RWPE1 (cell line): ENCODE data around the gene ELAVL3.
"Not testable (repeated sequence)": the region's sequence is repeated elsewhere in the genome, so short reads cannot be mapped to it uniquely, and the experiment has no call there.

Experiments
- CTCF ChIA-PET: fragments of 350-600 bp; sonication (Branson Sonifier 250); formaldehyde crosslinking; extraction: SDS; loops from one replicate; lab custom pipeline; 2021; lab: Yijun Ruan, JAX
- POLR2A ChIA-PET: fragments of 400-600 bp; formaldehyde crosslinking; extraction: SDS; loops from one replicate; lab custom pipeline; 2020; ENCODE audit warnings: antibody characterized with exemption; ENCODE audit not compliant: low non-redundant PET; lab: Yijun Ruan, JAX
- DNase-seq: peaks from one replicate; pipeline ENCODE4 v3.0.0; 2012; ENCODE audit warnings: low spot score
- H3K27ac ChIP-seq: fragments of 450-650 bp; 2 replicates; pipeline ENCODE4 v1.5.1; 2017
- TF ChIP-seq, protein P1 (sequence below): fragments of 450-650 bp; conservative IDR thresholded peaks from 2 replicates; pipeline ENCODE4 v1.5.1; 2017; ENCODE audit warnings: low read depth, mild to moderate bottlenecking

Gene ELAVL3

DNA sequence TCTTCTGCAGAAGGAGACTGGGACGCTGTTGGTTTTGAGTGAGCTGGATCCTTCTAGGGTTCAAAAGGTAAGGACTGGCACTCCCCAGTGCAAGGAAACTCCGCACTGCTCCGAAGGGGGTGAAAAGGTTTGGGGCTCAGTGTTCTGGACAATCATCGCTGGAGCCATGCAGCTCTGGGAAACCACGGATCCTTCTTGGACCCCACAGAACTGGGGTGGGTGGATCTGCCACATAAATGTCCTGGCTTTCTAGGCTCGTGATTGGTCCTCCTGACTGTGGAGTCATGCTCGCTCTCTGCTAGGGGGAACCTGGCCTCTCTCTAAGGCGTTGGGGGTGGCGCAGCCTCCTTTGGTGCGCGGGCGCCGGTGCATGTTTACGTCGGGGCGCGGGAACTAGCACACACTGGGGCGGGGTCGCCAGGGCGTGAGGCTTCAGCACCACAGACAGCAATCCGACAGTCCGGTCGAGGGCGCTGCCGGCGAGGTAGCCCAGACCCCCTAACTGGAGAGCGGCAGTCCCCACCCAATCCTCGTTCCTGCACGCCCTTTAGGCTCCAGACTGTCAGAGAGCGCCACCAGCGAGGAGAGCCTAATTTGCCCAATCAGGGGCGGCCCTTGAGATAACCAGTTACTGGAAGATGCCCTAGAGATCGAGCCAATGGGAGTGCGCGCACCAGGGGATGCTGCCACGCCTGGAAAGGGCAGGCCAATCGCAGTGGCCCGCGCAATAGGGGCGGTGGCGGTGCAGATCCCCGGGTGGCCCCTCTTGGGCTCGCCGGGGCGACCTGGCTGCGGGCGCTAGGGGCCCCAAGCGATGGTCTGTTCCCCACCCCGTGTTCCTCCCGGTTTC lies 913 bp upstream of the ELAVL3 start:
- DNase-seq: peak; percentile 90
- POLR2A ChIA-PET: interaction anchor here (1.1 kb wide), 1 partner anchor 99 kb away, joined by 10 read pairs; no protein-coding TSS in a partner anchor
- CTCF ChIA-PET: interaction anchor here (0.6 to 3.2 kb wide), 25 partner anchors 12 to 348 kb away, joined by 3 to 17 read pairs (median 3); partner anchors contain the start of genes CCDC159, SWSAP1, TMEM205 and TSPAN16
- TF ChIP-seq, protein P1, sequence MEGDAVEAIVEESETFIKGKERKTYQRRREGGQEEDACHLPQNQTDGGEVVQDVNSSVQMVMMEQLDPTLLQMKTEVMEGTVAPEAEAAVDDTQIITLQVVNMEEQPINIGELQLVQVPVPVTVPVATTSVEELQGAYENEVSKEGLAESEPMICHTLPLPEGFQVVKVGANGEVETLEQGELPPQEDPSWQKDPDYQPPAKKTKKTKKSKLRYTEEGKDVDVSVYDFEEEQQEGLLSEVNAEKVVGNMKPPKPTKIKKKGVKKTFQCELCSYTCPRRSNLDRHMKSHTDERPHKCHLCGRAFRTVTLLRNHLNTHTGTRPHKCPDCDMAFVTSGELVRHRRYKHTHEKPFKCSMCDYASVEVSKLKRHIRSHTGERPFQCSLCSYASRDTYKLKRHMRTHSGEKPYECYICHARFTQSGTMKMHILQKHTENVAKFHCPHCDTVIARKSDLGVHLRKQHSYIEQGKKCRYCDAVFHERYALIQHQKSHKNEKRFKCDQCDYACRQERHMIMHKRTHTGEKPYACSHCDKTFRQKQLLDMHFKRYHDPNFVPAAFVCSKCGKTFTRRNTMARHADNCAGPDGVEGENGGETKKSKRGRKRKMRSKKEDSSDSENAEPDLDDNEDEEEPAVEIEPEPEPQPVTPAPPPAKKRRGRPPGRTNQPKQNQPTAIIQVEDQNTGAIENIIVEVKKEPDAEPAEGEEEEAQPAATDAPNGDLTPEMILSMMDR: no peak
- H3K27ac ChIP-seq: no peak overlapping the region

DNA sequence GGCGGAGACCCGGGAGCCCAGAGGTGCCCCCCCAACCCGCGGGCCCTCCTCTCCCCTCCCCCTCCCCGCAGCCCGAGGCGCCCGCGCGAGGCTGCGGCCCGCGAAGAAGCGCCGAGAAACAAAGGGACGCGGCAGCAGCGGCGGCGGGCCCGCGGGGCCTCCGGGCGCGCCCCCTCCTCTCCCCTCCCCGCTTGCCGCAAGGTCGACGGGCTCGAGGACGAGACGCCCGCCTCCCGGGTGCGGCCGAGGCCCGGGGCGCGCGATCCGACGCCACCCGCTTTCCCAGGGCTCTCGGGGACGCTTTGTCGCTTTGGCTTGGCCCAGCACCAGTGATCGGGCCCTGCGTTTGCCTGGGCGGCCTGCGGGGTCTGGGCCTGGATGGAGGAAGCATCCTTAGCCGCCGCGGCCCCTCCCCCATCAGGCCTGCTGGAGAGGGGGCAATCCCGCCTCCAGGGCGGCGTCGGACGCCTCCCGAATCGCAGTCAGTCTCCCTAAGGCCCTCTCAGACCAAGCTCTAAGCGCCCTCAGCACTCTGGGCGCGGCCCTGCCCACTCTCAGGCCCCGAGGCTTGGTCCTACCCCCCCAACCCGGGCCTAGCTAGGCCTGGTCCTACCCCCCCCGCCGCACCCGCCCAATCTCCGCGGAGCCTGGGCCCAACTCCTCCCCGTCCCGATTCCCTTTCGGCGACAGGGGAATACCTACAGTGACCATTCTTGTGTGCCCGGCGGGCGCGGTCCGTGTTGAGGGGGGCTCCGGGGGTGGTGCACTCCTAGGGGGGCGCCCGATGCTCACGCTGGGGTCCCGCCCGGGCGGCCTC lies 740 bp downstream of the ELAVL3 start:
- H3K27ac ChIP-seq: no peak overlapping the region
- TF ChIP-seq, protein P1: no peak
- CTCF ChIA-PET: interaction anchor here (0.6 to 3.2 kb wide), 4 partner anchors 10 to 391 kb away, joined by 3 to 17 read pairs (median 3); no protein-coding TSS in a partner anchor
- POLR2A ChIA-PET: no interaction called here
- DNase-seq: no peak

DNA sequence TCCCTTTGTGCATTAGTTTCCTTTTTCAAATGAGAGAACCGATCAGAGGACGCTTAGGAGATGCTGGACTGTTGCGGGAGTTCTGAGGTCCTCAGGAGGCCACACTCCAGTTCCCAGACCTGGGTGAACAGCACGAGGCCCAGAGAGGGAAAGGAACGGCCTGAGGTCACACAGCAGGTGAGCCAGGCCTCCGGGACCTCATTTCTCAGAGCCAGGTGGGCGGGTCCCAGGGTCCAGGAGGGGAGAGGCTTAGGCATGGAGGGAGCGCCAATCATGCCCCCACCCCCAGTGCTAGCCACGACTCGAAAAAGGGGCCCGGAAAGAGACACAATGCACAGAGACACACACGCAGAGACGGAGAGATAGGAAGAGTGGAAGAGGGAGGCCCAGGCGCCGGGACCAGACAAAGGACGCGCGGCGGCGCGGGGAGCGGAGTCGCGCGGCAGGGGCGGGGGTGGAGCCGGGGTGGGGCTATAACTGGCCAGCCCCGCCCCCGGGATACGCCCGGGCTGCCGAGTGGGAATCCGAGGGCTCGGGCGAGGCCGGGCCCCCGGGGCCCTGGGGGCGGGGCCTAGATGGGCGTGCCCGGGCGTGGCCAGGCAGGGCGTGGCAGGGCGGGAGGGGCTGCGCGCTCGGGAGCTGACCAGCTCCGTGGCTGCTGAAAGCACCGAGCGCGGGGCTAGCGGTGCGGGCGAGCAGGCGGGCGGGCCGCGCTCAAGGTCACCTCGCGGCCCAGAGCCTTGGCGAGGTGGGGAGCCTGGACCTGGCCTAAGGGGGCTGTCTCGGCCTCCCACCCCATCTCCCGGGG lies 1.6 kb downstream of the ELAVL3 start:
- H3K27ac ChIP-seq: no peak overlapping the region
- TF ChIP-seq, protein P1: no peak
- CTCF ChIA-PET: no interaction called here
- peak; percentile 45 for DNase-seq
- POLR2A ChIA-PET: no interaction called here

DNA sequence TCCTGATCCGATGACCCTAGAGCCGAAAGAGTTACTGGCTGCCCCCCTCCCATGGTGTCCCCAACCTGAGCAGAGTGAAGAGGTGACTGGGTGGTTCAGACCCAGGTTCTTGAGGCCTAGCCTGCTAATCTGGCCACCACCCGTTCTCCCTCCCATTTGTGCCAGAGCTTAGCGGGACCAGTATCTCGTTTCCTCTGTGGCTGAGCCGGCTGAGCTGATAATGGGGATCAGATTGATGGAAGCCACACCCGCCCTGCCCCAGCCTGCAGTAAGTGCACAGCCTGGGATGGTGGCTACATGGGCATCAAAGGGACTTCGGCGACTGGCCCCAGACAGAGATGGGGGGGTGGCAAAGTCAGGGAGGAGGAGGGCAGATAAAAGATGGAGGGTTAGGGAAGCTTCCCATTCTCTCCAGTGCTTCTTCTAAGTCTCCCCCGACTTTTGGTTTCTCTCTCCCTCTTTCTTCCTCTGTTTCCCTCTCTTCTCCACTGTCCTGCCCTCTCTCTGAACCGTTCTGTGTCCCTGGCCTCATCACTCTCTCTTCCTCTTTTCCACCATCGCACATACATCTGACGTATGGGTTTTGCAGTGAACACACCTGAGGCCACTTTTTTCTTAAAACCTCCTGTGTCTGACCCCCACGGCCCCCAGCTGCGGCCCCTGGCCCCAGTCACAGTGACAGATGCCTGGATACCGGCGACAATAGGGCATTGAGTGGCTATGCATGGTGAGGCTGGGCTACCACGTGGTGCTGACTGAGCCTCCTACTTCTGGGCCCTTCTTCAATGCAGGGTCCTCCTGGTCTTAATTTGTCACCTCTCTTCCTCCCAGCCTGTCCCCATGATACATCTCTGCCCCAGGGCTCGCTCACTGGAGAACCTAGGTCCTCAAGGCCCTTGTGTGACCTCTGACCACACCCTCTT lies 2.4 kb downstream of the ELAVL3 start:
- TF ChIP-seq, protein P1: no peak
- DNase-seq: no peak
- H3K27ac ChIP-seq: no peak overlapping the region
- POLR2A ChIA-PET: no interaction called here
- CTCF ChIA-PET: interaction anchor here (0.5 to 0.6 kb wide), 2 partner anchors 74 to 606 kb away, joined by 3 to 6 read pairs; no protein-coding TSS in a partner anchor

DNA sequence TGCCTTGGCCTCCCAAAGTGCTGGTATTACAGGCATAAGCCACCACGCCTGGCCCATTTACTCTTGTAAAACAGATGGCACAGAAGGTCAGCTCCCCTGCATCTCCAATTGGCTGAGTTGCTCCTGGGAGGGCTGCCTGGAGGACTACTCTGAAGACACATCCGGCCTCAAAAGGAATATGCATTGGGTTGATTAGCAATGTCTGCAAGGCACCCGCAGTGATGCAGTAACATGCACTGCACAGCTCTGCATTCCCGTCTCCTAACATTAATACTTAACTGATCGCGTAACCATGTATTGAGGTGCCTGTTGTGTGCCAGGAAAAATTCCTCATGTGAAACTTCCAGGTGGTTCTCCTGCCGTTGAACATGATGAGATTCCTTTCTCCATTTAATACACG lies 5.0 kb downstream of the ELAVL3 start:
- DNase-seq: no peak
- TF ChIP-seq, protein P1: no peak
- ChIA-PET CTCF (interaction anchor here (0.7 kb wide), 2 partner anchors 124 to 443 kb away, joined by 3 read pairs; no protein-coding TSS in a partner anchor), POLR2A (no interaction called here)
- no peak overlapping the region for H3K27ac ChIP-seq

DNA sequence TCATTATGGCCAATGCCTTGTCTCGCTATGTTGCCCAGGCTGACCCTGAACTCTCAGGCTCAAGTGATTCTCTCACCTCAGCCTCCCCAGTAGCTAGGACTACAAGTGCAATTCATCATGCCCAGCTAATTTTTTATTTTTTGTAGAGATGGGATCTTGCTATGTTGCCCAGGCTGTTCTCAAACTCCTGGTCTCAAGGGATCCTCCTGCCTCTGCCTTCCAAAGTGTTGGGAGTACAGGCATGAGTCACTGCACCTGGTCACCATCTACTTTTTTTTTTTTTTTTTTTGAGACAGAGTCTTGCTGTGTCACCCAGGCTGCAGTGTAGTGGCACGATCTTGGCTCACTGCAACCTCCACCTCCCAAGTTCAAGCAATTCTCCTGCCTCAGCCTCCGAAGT lies 5.5 kb downstream of the ELAVL3 start:
- CTCF ChIA-PET: interaction anchor here (0.7 kb wide), 1 partner anchor 123 kb away, joined by 3 read pairs; no protein-coding TSS in a partner anchor
- POLR2A ChIA-PET: not testable (repeated sequence)

More for the DNA sequence above, 5.5 kb downstream of the ELAVL3 start:
- DNase-seq, H3K27ac ChIP-seq: not testable (repeated sequence)
